Activated CD4-positive, alpha-beta memory T cell treated with anti-CD3 and anti-CD28 coated beads for 36 hours (primary cell): ENCODE measurements around the gene NLGN1. TPM values are rescaled to one million over a fixed set of nuclear protein-coding genes. Genes with fewer than 3 reads are reported as not detected.

Experiments used
- CTCF ChIA-PET: fragments of 350-600 bp; sonication (Branson Sonifier 250); formaldehyde crosslinking; loops from one replicate; lab custom pipeline; 2021; ENCODE audit warnings: antibody characterized with exemption, inconsistent platforms; lab: Charles Lee
- POLR2A ChIA-PET: fragments of 350-600 bp; sonication (Branson Sonifier 250); formaldehyde crosslinking; loops from one replicate; lab custom pipeline; 2021; ENCODE audit warnings: antibody characterized with exemption; lab: Charles Lee
- DNase-seq: peaks from one replicate; pipeline ENCODE4 v3.0.0-alpha.2; 2020
- H3K27ac Mint-ChIP-seq: one replicate; pipeline ENCODE4 v1.8.0; 2021; ENCODE audit warnings: mixed read lengths
- H3K27me3 Mint-ChIP-seq: one replicate; pipeline ENCODE4 v1.8.0; 2021; ENCODE audit warnings: mixed read lengths
- H3K36me3 Mint-ChIP-seq: one replicate; pipeline ENCODE4 v1.8.0; 2021; ENCODE audit warnings: mixed read lengths
- H3K4me1 Mint-ChIP-seq: one replicate; pipeline ENCODE4 v1.8.0; 2021; ENCODE audit warnings: low read depth, mixed read lengths
- H3K4me3 Mint-ChIP-seq: one replicate; pipeline ENCODE4 v1.8.0; 2021; ENCODE audit warnings: mild to moderate bottlenecking, mixed read lengths
- H3K9me3 Mint-ChIP-seq: one replicate; pipeline ENCODE4 v1.8.0; 2021; ENCODE audit warnings: mixed read lengths
- intact Hi-C: fragments of 100-400 bp; cut with micrococcal nuclease; formaldehyde crosslinking; loops from one replicate; pipeline ENCODE4 v1.15.1; 2023
- total RNA-seq, 2 experiments: library from RNA; stranded (reverse); gene quantifications; one replicate each; pipeline ENCODE4 v1.2.3, GENCODE V29; 2021

NLGN1 gene
- total RNA-seq, 2 experiments from 2014 or later, result not detected

GRCh38 chr3:174116421-174116820 is 718.9 kb downstream of the NLGN1 start:
- intact Hi-C loops, result no loop called here
- no peak for DNase-seq
- Mint-ChIP-seq H3K27me3 (no peaks in the 10 kb centered on the region), H3K4me1 (no peaks in the 10 kb centered on the region), H3K27ac (no peak overlapping the region), H3K9me3 (no peaks in the 10 kb centered on the region), H3K36me3 (no peaks in the 10 kb centered on the region), H3K4me3 (no peak overlapping the region)
- ChIA-PET CTCF (no interaction called here), POLR2A (no interaction called here)

GRCh38 chr3:174120997-174121396 is 723.5 kb downstream of the NLGN1 start:
- Mint-ChIP-seq H3K27me3 (no peaks in the 10 kb centered on the region), H3K4me3 (no peak overlapping the region), H3K27ac (no peak overlapping the region), H3K9me3 (no peaks in the 10 kb centered on the region), H3K4me1 (no peaks in the 10 kb centered on the region), H3K36me3 (no peaks in the 10 kb centered on the region)
- ChIA-PET CTCF (no interaction called here), POLR2A (no interaction called here)
- no peak for DNase-seq
- intact Hi-C loops, result no loop called here

GRCh38 chr3:174122411-174122810 is 724.9 kb downstream of the NLGN1 start:
- Mint-ChIP-seq H3K36me3 (no peaks in the 10 kb centered on the region), H3K9me3 (no peaks in the 10 kb centered on the region), H3K4me3 (no peak overlapping the region), H3K27me3 (no peaks in the 10 kb centered on the region), H3K27ac (no peak overlapping the region), H3K4me1 (no peaks in the 10 kb centered on the region)
- intact Hi-C loops, result no loop called here
- POLR2A ChIA-PET, result no interaction called here
- DNase-seq, result no peak
- CTCF ChIA-PET, result no interaction called here

GRCh38 chr3:174125267-174125824 is 727.8 kb downstream of the NLGN1 start:
- no peaks in the 10 kb centered on the region for H3K36me3 Mint-ChIP-seq
- H3K9me3 Mint-ChIP-seq, result no peaks in the 10 kb centered on the region
- H3K4me1 Mint-ChIP-seq, result no peaks in the 10 kb centered on the region
- ChIA-PET CTCF (no interaction called here), POLR2A (no interaction called here)
- H3K27ac Mint-ChIP-seq, result no peak overlapping the region
- no peak for DNase-seq
- no peak overlapping the region for H3K4me3 Mint-ChIP-seq
- intact Hi-C loops, result no loop called here
- H3K27me3 Mint-ChIP-seq, result no peaks in the 10 kb centered on the region

GRCh38 chr3:174126990-174127758 is 729.6 kb downstream of the NLGN1 start:
- intact Hi-C loops, result no loop called here
- no peak for DNase-seq
- Mint-ChIP-seq H3K4me1 (no peaks in the 10 kb centered on the region), H3K27ac (no peak overlapping the region), H3K9me3 (no peaks in the 10 kb centered on the region), H3K27me3 (no peaks in the 10 kb centered on the region), H3K4me3 (no peak overlapping the region), H3K36me3 (no peaks in the 10 kb centered on the region)
- CTCF ChIA-PET, result no interaction called here
- POLR2A ChIA-PET, result no interaction called here

- Mint-ChIP-seq H3K4me3 (no peak overlapping the region), H3K36me3 (no peaks in the 10 kb centered on the region), H3K9me3 (peaks cover 1% of the 10 kb centered on the region), H3K4me1 (no peaks in the 10 kb centered on the region), H3K27ac (no peak overlapping the region), H3K27me3 (no peaks in the 10 kb centered on the region)
- ChIA-PET CTCF (no interaction called here), POLR2A (no interaction called here)
- intact Hi-C loops, result no loop called here
- no peak for DNase-seq
Observed at GRCh38 chr3:174132006-174132405, 734.5 kb downstream of the NLGN1 start.

GRCh38 chr3:174132421-174133042 is 735.0 kb downstream of the NLGN1 start:
- H3K27ac Mint-ChIP-seq, result no peak overlapping the region
- no peaks in the 10 kb centered on the region for H3K4me1 Mint-ChIP-seq
- intact Hi-C loops, result no loop called here
- DNase-seq, result no peak
- peaks cover 2% of the 10 kb centered on the region for H3K9me3 Mint-ChIP-seq
- H3K4me3 Mint-ChIP-seq, result no peak overlapping the region
- no peaks in the 10 kb centered on the region for H3K36me3 Mint-ChIP-seq
- CTCF ChIA-PET, result no interaction called here
- POLR2A ChIA-PET, result no interaction called here
- no peaks in the 10 kb centered on the region for H3K27me3 Mint-ChIP-seq

- Mint-ChIP-seq H3K27me3 (no peaks in the 10 kb centered on the region), H3K4me3 (no peak overlapping the region), H3K27ac (no peak overlapping the region), H3K4me1 (no peaks in the 10 kb centered on the region), H3K9me3 (peaks cover 10% of the 10 kb centered on the region), H3K36me3 (no peaks in the 10 kb centered on the region)
- ChIA-PET CTCF (no interaction called here), POLR2A (no interaction called here)
- DNase-seq, result no peak
- intact Hi-C loops, result no loop called here
Observed at GRCh38 chr3:174146008-174146407, 748.5 kb downstream of the NLGN1 start.

GRCh38 chr3:174147798-174148197 is 750.3 kb downstream of the NLGN1 start:
- Mint-ChIP-seq H3K27ac (no peak overlapping the region), H3K4me1 (no peaks in the 10 kb centered on the region), H3K9me3 (peaks cover 6% of the 10 kb centered on the region), H3K4me3 (no peak overlapping the region), H3K27me3 (no peaks in the 10 kb centered on the region), H3K36me3 (no peaks in the 10 kb centered on the region)
- POLR2A ChIA-PET, result no interaction called here
- DNase-seq, result no peak
- intact Hi-C loops, result no loop called here
- CTCF ChIA-PET, result no interaction called here

GRCh38 chr3:174153871-174154270 is 756.3 kb downstream of the NLGN1 start:
- intact Hi-C loops, result no loop called here
- ChIA-PET POLR2A (no interaction called here), CTCF (no interaction called here)
- H3K4me1 Mint-ChIP-seq, result no peaks in the 10 kb centered on the region
- H3K27ac Mint-ChIP-seq, result no peak overlapping the region
- H3K9me3 Mint-ChIP-seq, result peaks cover 2% of the 10 kb centered on the region
- H3K27me3 Mint-ChIP-seq, result no peaks in the 10 kb centered on the region
- no peaks in the 10 kb centered on the region for H3K36me3 Mint-ChIP-seq
- no peak for DNase-seq
- no peak overlapping the region for H3K4me3 Mint-ChIP-seq

- Mint-ChIP-seq H3K9me3 (peaks cover 2% of the 10 kb centered on the region), H3K36me3 (no peaks in the 10 kb centered on the region), H3K27me3 (no peaks in the 10 kb centered on the region), H3K4me1 (no peaks in the 10 kb centered on the region), H3K4me3 (no peak overlapping the region), H3K27ac (no peak overlapping the region)
- intact Hi-C loops, result no loop called here
- ChIA-PET POLR2A (no interaction called here), CTCF (no interaction called here)
- no peak for DNase-seq
Observed at GRCh38 chr3:174156200-174156599, 758.7 kb downstream of the NLGN1 start.

GRCh38 chr3:174158674-174159073 is 761.1 kb downstream of the NLGN1 start:
- CTCF ChIA-PET, result no interaction called here
- DNase-seq, result no peak
- no peaks in the 10 kb centered on the region for H3K27me3 Mint-ChIP-seq
- POLR2A ChIA-PET, result no interaction called here
- no peak overlapping the region for H3K4me3 Mint-ChIP-seq
- H3K9me3 Mint-ChIP-seq, result peaks cover 10% of the 10 kb centered on the region
- no peaks in the 10 kb centered on the region for H3K36me3 Mint-ChIP-seq
- intact Hi-C loops, result no loop called here
- no peaks in the 10 kb centered on the region for H3K4me1 Mint-ChIP-seq
- no peak overlapping the region for H3K27ac Mint-ChIP-seq

- no peaks in the 10 kb centered on the region for H3K27me3 Mint-ChIP-seq
- intact Hi-C loops, result no loop called here
- ChIA-PET POLR2A (no interaction called here), CTCF (no interaction called here)
- no peaks in the 10 kb centered on the region for H3K4me1 Mint-ChIP-seq
- H3K27ac Mint-ChIP-seq, result no peak overlapping the region
- H3K9me3 Mint-ChIP-seq, result peaks cover 20% of the 10 kb centered on the region
- DNase-seq, result no peak
- H3K4me3 Mint-ChIP-seq, result no peak overlapping the region
- H3K36me3 Mint-ChIP-seq, result no peaks in the 10 kb centered on the region
Observed at GRCh38 chr3:174159604-174160003, 762.1 kb downstream of the NLGN1 start.
